PC-3 (cell line): ENCODE results near the gene MYO18A. TPM values are rescaled to one million over a fixed set of nuclear protein-coding genes. Genes with fewer than 3 reads are reported as not detected.

ENCODE experiments used
- ATAC-seq: fragments of 200-7000 bp; cut with Tn5 transposase; 2 replicates; pipeline ENCODE4 v1.9.1; 2020; ENCODE audit warnings: mild to moderate bottlenecking, moderate library complexity
- BruUV-seq: library from RNA; stranded (reverse); fragments of 400-500 nt; replicated peaks from 2 replicates; lab custom pipeline; 2021; lab: Mats Ljungman, UMichigan
- CTCF ChIA-PET: fragments of 300-600 bp; sonication (Branson Sonifier 250); formaldehyde crosslinking; loops from one replicate; lab custom pipeline; 2022; ENCODE audit warnings: antibody characterized with exemption; lab: Charles Lee
- POLR2A ChIA-PET: fragments of 300-600 bp; sonication (Branson Sonifier 250); formaldehyde crosslinking; loops from one replicate; lab custom pipeline; 2022; ENCODE audit warnings: antibody characterized with exemption; ENCODE audit not compliant: unreplicated experiment; lab: Charles Lee
- DNase-seq: peaks from one replicate; pipeline ENCODE4 v3.0.0-alpha.2; 2015
- H2AFZ ChIP-seq: fragments of 300-600 bp; sonication (generic); 2 replicates; pipeline ENCODE4 v1.6.0; 2016; ENCODE audit warnings: antibody characterized with exemption, low read length
- H3F3A ChIP-seq: fragments of 300-600 bp; sonication (generic); one replicate; pipeline ENCODE4 v1.6.0; 2017; ENCODE audit warnings: antibody characterized with exemption, low read length, control low read depth, mild to moderate bottlenecking; ENCODE audit not compliant: unreplicated experiment
- H3K27ac ChIP-seq: fragments of 300-600 bp; sonication (generic); 2 replicates; pipeline ENCODE4 v1.5.1; 2016; ENCODE audit warnings: mild to moderate bottlenecking, low read length
- H3K27me3 ChIP-seq: fragments of 300-600 bp; sonication (generic); 2 replicates; pipeline ENCODE4 v1.6.1; 2016; ENCODE audit warnings: low read length, mixed read lengths
- H3K36me3 ChIP-seq: fragments of 300-600 bp; sonication (generic); 2 replicates; pipeline ENCODE4 v1.6.1; 2016; ENCODE audit warnings: low read depth, mixed run types, low read length, mixed read lengths
- H3K4me1 ChIP-seq: fragments of 300-600 bp; sonication (generic); 2 replicates; pipeline ENCODE4 v1.5.1; 2016; ENCODE audit warnings: low read length; ENCODE audit not compliant: insufficient read depth
- H3K4me2 ChIP-seq: fragments of 300-600 bp; sonication (generic); 2 replicates; pipeline ENCODE4 v1.6.0; 2016; ENCODE audit warnings: low read length
- H3K4me3 ChIP-seq: fragments of 300-600 bp; sonication (generic); 2 replicates; pipeline ENCODE4 v1.5.1; 2016; ENCODE audit warnings: mild to moderate bottlenecking, low read length, mixed read lengths
- H3K79me2 ChIP-seq: fragments of 300-600 bp; sonication (generic); 2 replicates; pipeline ENCODE4 v1.6.1; 2017; ENCODE audit warnings: low read length, mixed read lengths
- H3K9ac ChIP-seq: fragments of 300-600 bp; sonication (generic); 2 replicates; pipeline ENCODE4 v1.6.0; 2016; ENCODE audit warnings: mild to moderate bottlenecking, low read length
- H3K9me2 ChIP-seq: fragments of 300-600 bp; sonication (generic); replicated peaks from 2 replicates; pipeline ENCODE4 v1.6.1; 2016; ENCODE audit warnings: mixed run types, low read length, mixed read lengths
- H3K9me3 ChIP-seq: fragments of 300-600 bp; sonication (generic); 2 replicates; pipeline ENCODE4 v1.6.1; 2016; ENCODE audit warnings: low read length, mixed read lengths
- H4K20me1 ChIP-seq: fragments of 300-600 bp; sonication (generic); 2 replicates; pipeline ENCODE4 v1.6.1; 2016; ENCODE audit warnings: low read length, mixed read lengths
- EZH2 ChIP-seq: fragments of 300-600 bp; sonication (generic); IDR thresholded peaks from one replicate; pipeline ENCODE4 v1.6.1; 2017; ENCODE audit warnings: antibody characterized with exemption, mild to moderate bottlenecking, low read length; ENCODE audit not compliant: unreplicated experiment
- EZH2phosphoT487 ChIP-seq: fragments of 300-600 bp; sonication (generic); IDR thresholded peaks from 2 replicates; pipeline ENCODE4 v1.6.1; 2018; ENCODE audit warnings: mild to moderate bottlenecking, antibody characterized with exemption, low read length, borderline replicate concordance
- intact Hi-C: fragments of 100-400 bp; cut with micrococcal nuclease; formaldehyde crosslinking; loops from 2 replicates; pipeline ENCODE4 v1.9.0; 2023
- total RNA-seq: library from RNA; depleted of rRNA; stranded (reverse); fragments of >200 nt; gene quantifications from 2 replicates; pipeline ENCODE4 v1.2.3, GENCODE V29; 2014
- TF ChIP-seq, protein P1 (sequence below): fragments of 300-600 bp; sonication (generic); conservative IDR thresholded peaks from 2 replicates; pipeline ENCODE4 v1.5.1; 2017; ENCODE audit warnings: antibody characterized with exemption, low read depth, mild to moderate bottlenecking, low read length

Gene MYO18A
- total RNA-seq, 1 experiment from 2014 or later = 28.0 TPM

DNA sequence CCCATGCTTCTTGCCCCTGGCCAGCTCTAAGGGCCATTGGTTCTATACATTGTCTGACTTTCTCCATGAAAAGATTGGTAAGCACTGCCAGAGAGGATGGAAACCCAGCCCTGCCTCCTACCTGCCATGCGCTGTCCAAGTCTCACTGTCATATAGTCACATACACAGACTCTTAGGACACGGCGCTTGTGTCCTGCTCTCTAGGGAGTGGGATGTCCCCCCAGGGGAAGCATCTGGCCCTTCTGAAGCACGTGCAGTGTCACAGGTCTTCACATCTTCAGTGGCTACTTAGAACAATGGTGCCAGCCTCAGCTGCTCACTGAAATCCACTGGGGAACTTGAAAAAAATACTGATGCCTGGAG lies 38.7 kb downstream of the MYO18A start:
- ATAC-seq = no peak

DNA sequence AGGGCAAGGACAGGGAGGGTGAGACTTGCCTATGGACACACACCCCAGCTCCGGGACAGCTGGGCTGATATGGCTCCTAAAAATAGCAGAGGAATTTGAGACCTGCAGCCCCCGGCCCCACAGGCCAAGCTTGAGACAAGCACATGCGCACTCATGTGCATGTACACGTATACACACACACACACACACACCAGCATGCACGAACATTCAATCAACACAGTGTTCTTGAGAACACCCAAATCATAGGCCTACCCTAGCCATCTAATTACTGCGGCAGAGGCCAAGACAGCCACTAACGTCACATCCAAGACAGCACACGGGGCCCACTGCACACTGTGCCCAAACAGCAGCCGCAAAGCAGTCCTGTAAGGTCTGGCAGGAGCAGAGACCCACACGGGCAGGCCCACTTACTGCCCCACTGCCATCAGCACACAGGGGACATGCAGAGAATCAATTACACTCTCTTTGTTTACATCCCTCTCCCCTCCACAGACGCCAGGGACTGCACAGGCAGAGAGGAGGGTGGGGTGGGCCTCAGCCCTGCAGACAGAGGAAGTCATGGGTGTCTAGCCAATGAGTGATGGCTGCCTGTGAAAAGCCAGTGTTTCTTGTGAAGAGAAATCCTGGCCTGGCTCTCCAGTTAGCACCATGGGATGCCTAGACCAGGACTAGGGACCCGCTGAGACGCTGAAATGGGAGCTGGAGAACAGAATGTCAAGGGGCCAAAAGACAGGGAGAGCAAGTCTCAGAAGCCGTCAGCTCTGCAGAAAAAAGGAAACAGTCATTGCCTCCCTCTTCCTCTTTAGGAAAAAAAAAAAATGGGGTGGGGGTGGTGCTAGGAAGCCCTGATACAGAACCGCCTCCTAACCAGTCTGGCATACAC lies 39.3 kb downstream of the MYO18A start:
- no peak for ATAC-seq

More for the DNA sequence above, 38.7 kb downstream of the MYO18A start:
- CTCF ChIA-PET = interaction anchor here (0.5 kb wide), 1 partner anchor 9 kb away, joined by 3 read pairs; no protein-coding TSS in a partner anchor
- intact Hi-C loops = no loop called here
- Histone ChIP-seq H3K9me2 (no peaks in the 10 kb centered on the region), H3K9me3 (no peaks in the 10 kb centered on the region), H3K27me3 (no peaks in the 10 kb centered on the region), H3K9ac (no peak overlapping the region), H4K20me1 (no peaks in the 10 kb centered on the region), H3K4me2 (no peak overlapping the region), H3F3A (no peaks in the 10 kb centered on the region), H3K4me1 (peaks cover 23% of the 10 kb centered on the region), H3K4me3 (no peak overlapping the region), H2AFZ (no peak overlapping the region), H3K36me3 (no peaks in the 10 kb centered on the region), H3K27ac (no peak overlapping the region), H3K79me2 (no peaks in the 10 kb centered on the region)
- DNase-seq = no peak
- no TSS peak for BruUV-seq
- POLR2A ChIA-PET = no interaction called here
- no peak for TF ChIP-seq EZH2
- TF ChIP-seq EZH2phosphoT487 = no peak
- TF ChIP-seq, protein P1, sequence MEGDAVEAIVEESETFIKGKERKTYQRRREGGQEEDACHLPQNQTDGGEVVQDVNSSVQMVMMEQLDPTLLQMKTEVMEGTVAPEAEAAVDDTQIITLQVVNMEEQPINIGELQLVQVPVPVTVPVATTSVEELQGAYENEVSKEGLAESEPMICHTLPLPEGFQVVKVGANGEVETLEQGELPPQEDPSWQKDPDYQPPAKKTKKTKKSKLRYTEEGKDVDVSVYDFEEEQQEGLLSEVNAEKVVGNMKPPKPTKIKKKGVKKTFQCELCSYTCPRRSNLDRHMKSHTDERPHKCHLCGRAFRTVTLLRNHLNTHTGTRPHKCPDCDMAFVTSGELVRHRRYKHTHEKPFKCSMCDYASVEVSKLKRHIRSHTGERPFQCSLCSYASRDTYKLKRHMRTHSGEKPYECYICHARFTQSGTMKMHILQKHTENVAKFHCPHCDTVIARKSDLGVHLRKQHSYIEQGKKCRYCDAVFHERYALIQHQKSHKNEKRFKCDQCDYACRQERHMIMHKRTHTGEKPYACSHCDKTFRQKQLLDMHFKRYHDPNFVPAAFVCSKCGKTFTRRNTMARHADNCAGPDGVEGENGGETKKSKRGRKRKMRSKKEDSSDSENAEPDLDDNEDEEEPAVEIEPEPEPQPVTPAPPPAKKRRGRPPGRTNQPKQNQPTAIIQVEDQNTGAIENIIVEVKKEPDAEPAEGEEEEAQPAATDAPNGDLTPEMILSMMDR = no peak

More for the DNA sequence above, 39.3 kb downstream of the MYO18A start:
- H3K79me2 ChIP-seq = no peaks in the 10 kb centered on the region
- H3K4me3 ChIP-seq = no peak overlapping the region
- no peak overlapping the region for H3K4me2 ChIP-seq
- ChIA-PET POLR2A (interaction anchor here (0.7 kb wide), 1 partner anchor 486 kb away, joined by 7 read pairs; no protein-coding TSS in a partner anchor), CTCF (interaction anchor here (0.8 kb wide), 1 partner anchor 17 kb away, joined by 5 read pairs; no protein-coding TSS in a partner anchor)
- H3K27me3 ChIP-seq = no peaks in the 10 kb centered on the region
- H3K36me3 ChIP-seq = no peaks in the 10 kb centered on the region
- H2AFZ ChIP-seq = no peak overlapping the region
- H3K27ac ChIP-seq = no peak overlapping the region
- peaks cover 23% of the 10 kb centered on the region for H3K4me1 ChIP-seq
- intact Hi-C loops = no loop called here
- TF ChIP-seq EZH2phosphoT487 (no peak), EZH2 (no peak)
- TF ChIP-seq, protein P1 = no peak
- no peak overlapping the region for H3K9ac ChIP-seq
- no peaks in the 10 kb centered on the region for H3K9me3 ChIP-seq
- no peaks in the 10 kb centered on the region for H3K9me2 ChIP-seq
- no peaks in the 10 kb centered on the region for H3F3A ChIP-seq
- no peak for DNase-seq
- no peaks in the 10 kb centered on the region for H4K20me1 ChIP-seq
- no TSS peak for BruUV-seq
